Endothelial cell of umbilical vein (primary cell): ENCODE measurements around the gene WAPL. TPM values are rescaled to one million over a fixed set of nuclear protein-coding genes. Genes with fewer than 3 reads are reported as not detected.

Experiments used
- BruUV-seq: library from RNA; stranded (reverse); fragments of 400-500 nt; replicated peaks from 2 replicates; lab custom pipeline; 2021; lab: Mats Ljungman, UMichigan
- CTCF ChIA-PET: fragments of 300-600, 350-600 bp; sonication (Branson Sonifier 250); formaldehyde crosslinking; loops from one replicate; lab custom pipeline; 2021; ENCODE audit warnings: antibody characterized with exemption, inconsistent platforms; lab: Charles Lee
- POLR2A ChIA-PET: fragments of 300-600, 350-600 bp; sonication (Branson Sonifier 250); formaldehyde crosslinking; loops from one replicate; lab custom pipeline; 2021; ENCODE audit warnings: antibody characterized with exemption, inconsistent platforms; lab: Charles Lee
- DNase-seq: peaks from one replicate; pipeline ENCODE4 v3.0.0-alpha.2; 2011; ENCODE audit warnings: low read depth, low spot score
- FAIRE-seq: peaks from 2 replicates; lab custom pipeline; 2011; peaks lifted over from hg19 to GRCh38; lab: Jason Lieb, UNC
- H2AFZ ChIP-seq: 2 replicates; pipeline ENCODE4 v1.6.0; 2012; ENCODE audit warnings: low read depth, low read length, control low read depth, inconsistent platforms
- H3K27ac ChIP-seq: 2 replicates; pipeline ENCODE4 v1.5.1; 2011; ENCODE audit warnings: low read depth, mild to moderate bottlenecking, control low read depth, low read length, moderate library complexity; ENCODE audit not compliant: insufficient read depth
- H3K27me3 ChIP-seq, 2 experiments: 2 replicates each; pipeline versions ENCODE4 v1.6.0 to v1.6.1; 2011; ENCODE audit warnings: low read length in 2 of 2, mixed read lengths in 1 of 2; ENCODE audit not compliant: control insufficient read depth in 2 of 2, insufficient read depth in 2 of 2
- H3K36me3 ChIP-seq, 2 experiments: 2 replicates in 1 of 2; 3 replicates in 1 of 2; pipeline ENCODE4 v1.5.1; 2011; ENCODE audit warnings: low read length in 2 of 2, mild to moderate bottlenecking in 1 of 2, moderate library complexity in 1 of 2; ENCODE audit not compliant: control insufficient read depth in 2 of 2, insufficient read depth in 2 of 2; ENCODE audit errors: extremely low read depth in 1 of 2
- H3K4me1 ChIP-seq: 3 replicates; pipeline ENCODE4 v1.5.1; 2011; ENCODE audit warnings: mild to moderate bottlenecking, low read length; ENCODE audit not compliant: control insufficient read depth, insufficient read depth; ENCODE audit errors: extremely low read depth
- H3K4me2 ChIP-seq: 2 replicates; pipeline ENCODE4 v1.6.1; 2011; ENCODE audit warnings: low read length, control low read depth, mixed read lengths; ENCODE audit not compliant: insufficient read depth
- H3K4me3 ChIP-seq, 3 experiments: fragments of 200-600 bp in 1 of 3; sonication (generic), shearing (Covaris generic) in 1 of 3; replicated peaks in 1 of 3; 2 replicates each; pipeline ENCODE4 v1.5.1; 2011 to 2016; ENCODE audit warnings: control low read depth in 3 of 3, low read length in 3 of 3, mild to moderate bottlenecking in 2 of 3, inconsistent platforms in 1 of 3, low read depth in 1 of 3, moderate library complexity in 1 of 3; ENCODE audit not compliant: insufficient read depth in 1 of 3
- H3K79me2 ChIP-seq: 2 replicates; pipeline ENCODE4 v1.6.0; 2012; ENCODE audit warnings: low read length, inconsistent platforms; ENCODE audit not compliant: control insufficient read depth, insufficient read depth
- H3K9ac ChIP-seq: replicated peaks from 2 replicates; pipeline ENCODE3; 2011; ENCODE audit warnings: low read length, control low read depth; ENCODE audit not compliant: insufficient read depth; ENCODE audit errors: extremely low read depth
- H3K9me1 ChIP-seq: replicated peaks from 3 replicates; pipeline ENCODE4 v1.6.0; 2011; ENCODE audit warnings: mild to moderate bottlenecking, low read length; ENCODE audit not compliant: control insufficient read depth, insufficient read depth; ENCODE audit errors: extremely low read depth
- H3K9me3 ChIP-seq: replicated peaks from 2 replicates; pipeline ENCODE4 v1.5.1; 2012; ENCODE audit warnings: low read length, inconsistent platforms; ENCODE audit not compliant: control insufficient read depth, insufficient read depth
- H4K20me1 ChIP-seq: replicated peaks from 2 replicates; pipeline ENCODE3; 2011; ENCODE audit warnings: mild to moderate bottlenecking, low read length; ENCODE audit not compliant: control insufficient read depth, insufficient read depth; ENCODE audit errors: extremely low read depth
- CTCF ChIP-seq, 2 donors: IDR thresholded peaks; 1 replicate in 1 of 2; 2 replicates in 1 of 2; pipeline ENCODE4 v1.5.1; 2011; ENCODE audit warnings: low read length in 2 of 2, mild to moderate bottlenecking in 2 of 2, moderate library complexity in 2 of 2, control low read depth in 1 of 2, inconsistent platforms in 1 of 2, low read depth in 1 of 2; ENCODE audit not compliant: insufficient read depth in 1 of 2; ENCODE audit errors: extremely low read depth in 1 of 2
- EZH2 ChIP-seq: IDR thresholded peaks from 2 replicates; pipeline ENCODE4 v1.6.1; 2012; ENCODE audit warnings: borderline replicate concordance, low read depth, mild to moderate bottlenecking, moderate library complexity, low read length, inconsistent platforms; ENCODE audit not compliant: severe bottlenecking
- FOS ChIP-seq: IDR thresholded peaks from 2 replicates; pipeline ENCODE4 v1.6.1; 2011; ENCODE audit warnings: mild to moderate bottlenecking, low read length, moderate library complexity, borderline replicate concordance; ENCODE audit not compliant: insufficient read depth
- GATA2 ChIP-seq: IDR thresholded peaks from 2 replicates; pipeline ENCODE4 v1.7.0; 2011; ENCODE audit warnings: low read depth, mild to moderate bottlenecking, moderate library complexity, mixed read lengths, low read length; ENCODE audit not compliant: insufficient read length, insufficient read depth
- JUN ChIP-seq: IDR thresholded peaks from 2 replicates; pipeline ENCODE4 v1.6.1; 2011; ENCODE audit warnings: borderline replicate concordance, low read depth; ENCODE audit not compliant: insufficient read length, insufficient read depth
- MAX ChIP-seq: IDR thresholded peaks from 2 replicates; pipeline ENCODE4 v1.6.1; 2011; ENCODE audit not compliant: insufficient read depth, insufficient read length
- MYC ChIP-seq: IDR thresholded peaks from one replicate; pipeline ENCODE4 v1.6.1; 2011; ENCODE audit warnings: mild to moderate bottlenecking, low read depth, low read length
- POLR2A ChIP-seq: IDR thresholded peaks from 2 replicates; pipeline ENCODE4 v1.6.1; 2012; ENCODE audit warnings: low read depth, mild to moderate bottlenecking, control low read depth, low read length
- POLR2AphosphoS5 ChIP-seq: IDR thresholded peaks from 2 replicates; pipeline ENCODE4 v1.6.1; 2012; ENCODE audit warnings: low read depth, mild to moderate bottlenecking, control low read depth, low read length, moderate library complexity; ENCODE audit not compliant: insufficient read depth
- dilution Hi-C: fragments of 300-500 bp; cut with MboI; formaldehyde crosslinking; loops from one replicate; pipeline ENCODE4 v1.15.0; 2019; ENCODE audit warnings: low sequenced_read_pairs; ENCODE audit not compliant: extremely low pct_ligation_motif_present
- intact Hi-C: fragments of 100-400 bp; cut with micrococcal nuclease; formaldehyde crosslinking; loops from one replicate; pipeline ENCODE4 v1.10.0; 2022
- polyA plus RNA-seq, 4 experiments: library from polyadenylated mRNA; depleted of rRNA in 3 of 4; stranded (reverse) in 3 of 4; unstranded in 1 of 4; fragments of >200 nt; gene quantifications; 2 replicates each; pipeline versions ENCODE4 v1.2.1 to v1.2.3, GENCODE V29; 2011 to 2012; ENCODE audit warnings: missing spikeins in 1 of 4
- total RNA-seq: library from RNA; stranded (reverse); gene quantifications from 2 replicates; pipeline ENCODE4 v1.2.3, GENCODE V29; 2021

Gene WAPL
- total and polyA plus RNA-seq, 2 donors (not counting 3 experiments of a cell fraction or from before 2014, with no cell fraction given): 9.2 to 35.1 TPM

- H3K4me1 ChIP-seq: no peaks in the 10 kb centered on the region
- no peaks in the 10 kb centered on the region for H4K20me1 ChIP-seq
- H3K79me2 ChIP-seq: no peaks in the 10 kb centered on the region
- no peak overlapping the region for H3K4me2 ChIP-seq
- H3K9ac ChIP-seq: no peak overlapping the region
- CTCF ChIA-PET: interaction anchor here (0.7 kb wide), 1 partner anchor 35 kb away, joined by 3 read pairs; no protein-coding TSS in a partner anchor
- no peak overlapping the region for H2AFZ ChIP-seq
- intact Hi-C loops (no loop called here), dilution Hi-C loops (no loop called here)
- FAIRE-seq (no peak), DNase-seq (no peak)
- no peaks in the 10 kb centered on the region for H3K9me1 ChIP-seq
- peaks cover 20 to 29% of the 10 kb centered on the region in 2 experiments for H3K36me3 ChIP-seq
- BruUV-seq: no TSS peak
- H3K4me3 ChIP-seq: no peak overlapping the region
- no peaks in the 10 kb centered on the region for H3K9me3 ChIP-seq
- H3K27ac ChIP-seq: no peak overlapping the region
- POLR2A ChIA-PET: no interaction called here
- no peaks in the 10 kb centered on the region for H3K27me3 ChIP-seq
- no peak for TF ChIP-seq GATA2
- TF ChIP-seq POLR2AphosphoS5: no peak
- TF ChIP-seq MYC: no peak
- no peak for TF ChIP-seq EZH2
- TF ChIP-seq POLR2A: no peak
- TF ChIP-seq FOS: no peak
- TF ChIP-seq JUN: no peak
- no peak for TF ChIP-seq CTCF (IDR thresholded peaks at IDR 0.05; ENCODE audit: extremely low read depth in 1 of 2, insufficient read depth in 1 of 2, low read depth in 1 of 2, low read length in 2 of 2)
- no peak for TF ChIP-seq MAX
Observed at GRCh38 chr10:86437447-86437846, 84.1 kb downstream of the WAPL start.
